GM10266 (cell line): ENCODE data around the gene RGS14.
"Not testable (repeated sequence)": the region's sequence is repeated elsewhere in the genome, so short reads cannot be mapped to it uniquely, and the experiment has no call there.

Experiments
- DNase-seq: peaks from one replicate; pipeline ENCODE4 v3.0.0; 2012; ENCODE audit errors: extremely low spot score
- TF ChIP-seq, protein P1 (sequence below): IDR thresholded peaks from 2 replicates; pipeline ENCODE4 v1.5.1; 2012; ENCODE audit warnings: mild to moderate bottlenecking, low read depth; ENCODE audit not compliant: control insufficient read depth, insufficient read depth; ENCODE audit errors: missing control alignments

Gene RGS14

DNA sequence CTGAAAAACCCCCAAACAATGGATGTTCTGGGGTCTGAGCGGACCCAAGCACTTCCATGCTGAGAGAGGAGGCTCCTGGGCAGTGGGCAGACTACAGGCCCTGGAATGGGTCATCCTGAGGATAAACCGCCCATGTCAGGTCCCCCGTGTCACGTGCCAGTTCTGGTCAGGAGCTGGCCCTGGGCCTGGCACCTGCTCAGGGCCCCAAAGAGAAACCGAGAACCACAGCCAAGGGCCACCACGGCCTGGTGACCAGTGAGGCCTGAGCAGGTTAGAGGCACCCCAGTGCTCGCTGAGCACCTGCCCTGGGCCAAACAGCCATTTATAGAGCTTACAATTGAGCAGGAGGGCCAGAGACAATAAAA lies 22.0 kb upstream of the RGS14 start:
- DNase-seq, result no peak
- TF ChIP-seq, protein P1, sequence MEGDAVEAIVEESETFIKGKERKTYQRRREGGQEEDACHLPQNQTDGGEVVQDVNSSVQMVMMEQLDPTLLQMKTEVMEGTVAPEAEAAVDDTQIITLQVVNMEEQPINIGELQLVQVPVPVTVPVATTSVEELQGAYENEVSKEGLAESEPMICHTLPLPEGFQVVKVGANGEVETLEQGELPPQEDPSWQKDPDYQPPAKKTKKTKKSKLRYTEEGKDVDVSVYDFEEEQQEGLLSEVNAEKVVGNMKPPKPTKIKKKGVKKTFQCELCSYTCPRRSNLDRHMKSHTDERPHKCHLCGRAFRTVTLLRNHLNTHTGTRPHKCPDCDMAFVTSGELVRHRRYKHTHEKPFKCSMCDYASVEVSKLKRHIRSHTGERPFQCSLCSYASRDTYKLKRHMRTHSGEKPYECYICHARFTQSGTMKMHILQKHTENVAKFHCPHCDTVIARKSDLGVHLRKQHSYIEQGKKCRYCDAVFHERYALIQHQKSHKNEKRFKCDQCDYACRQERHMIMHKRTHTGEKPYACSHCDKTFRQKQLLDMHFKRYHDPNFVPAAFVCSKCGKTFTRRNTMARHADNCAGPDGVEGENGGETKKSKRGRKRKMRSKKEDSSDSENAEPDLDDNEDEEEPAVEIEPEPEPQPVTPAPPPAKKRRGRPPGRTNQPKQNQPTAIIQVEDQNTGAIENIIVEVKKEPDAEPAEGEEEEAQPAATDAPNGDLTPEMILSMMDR, result no peak

GRCh38 chr5:177336112-177336511 lies 21.6 kb upstream of the RGS14 start:
- TF ChIP-seq, protein P1, result peak; percentile 8
- DNase-seq, result no peak

DNA sequence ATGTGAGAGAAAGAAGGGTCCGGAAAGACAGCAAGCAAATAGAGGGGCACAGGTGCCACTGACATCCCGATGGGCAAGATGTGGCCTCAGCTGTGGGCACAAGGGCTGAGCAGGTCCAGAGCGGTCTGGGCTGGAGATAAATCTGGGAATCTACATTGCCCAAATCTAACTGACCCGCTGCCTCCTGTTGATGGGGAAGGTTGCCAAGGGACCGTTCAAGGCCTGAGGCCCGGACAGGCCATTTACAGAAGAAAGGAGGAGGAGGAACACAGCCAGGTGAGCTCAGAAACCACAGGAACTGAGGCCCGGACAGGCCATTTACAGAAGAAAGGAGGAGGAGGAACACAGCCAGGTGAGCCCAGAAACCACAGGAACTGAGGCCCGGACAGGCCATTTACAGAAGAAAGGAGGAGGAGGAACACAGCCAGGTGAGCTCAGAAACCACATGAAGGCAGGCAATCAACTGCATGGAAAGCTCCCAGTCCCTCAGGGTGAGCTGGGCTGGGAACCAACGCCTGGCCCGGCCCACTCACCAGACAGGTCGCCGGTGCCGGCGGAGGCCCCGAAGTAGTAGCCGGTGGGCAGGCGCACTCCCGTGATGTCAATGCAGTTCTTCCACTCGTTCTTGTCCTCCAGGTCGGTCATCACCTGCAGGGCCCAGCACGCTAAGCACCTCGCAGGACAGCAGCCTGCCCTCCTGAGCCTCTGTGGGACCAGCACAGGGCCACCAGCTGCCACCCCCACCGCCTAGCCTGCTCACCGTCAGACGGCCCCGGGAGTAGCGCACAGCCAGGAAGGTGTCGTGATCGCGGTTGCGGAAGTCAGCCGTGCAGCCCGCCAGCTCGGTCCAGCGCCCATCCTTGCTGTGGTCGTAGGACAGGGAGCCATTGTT lies 20.9 kb upstream of the RGS14 start:
- TF ChIP-seq, protein P1, result no peak
- DNase-seq, result no peak

DNA sequence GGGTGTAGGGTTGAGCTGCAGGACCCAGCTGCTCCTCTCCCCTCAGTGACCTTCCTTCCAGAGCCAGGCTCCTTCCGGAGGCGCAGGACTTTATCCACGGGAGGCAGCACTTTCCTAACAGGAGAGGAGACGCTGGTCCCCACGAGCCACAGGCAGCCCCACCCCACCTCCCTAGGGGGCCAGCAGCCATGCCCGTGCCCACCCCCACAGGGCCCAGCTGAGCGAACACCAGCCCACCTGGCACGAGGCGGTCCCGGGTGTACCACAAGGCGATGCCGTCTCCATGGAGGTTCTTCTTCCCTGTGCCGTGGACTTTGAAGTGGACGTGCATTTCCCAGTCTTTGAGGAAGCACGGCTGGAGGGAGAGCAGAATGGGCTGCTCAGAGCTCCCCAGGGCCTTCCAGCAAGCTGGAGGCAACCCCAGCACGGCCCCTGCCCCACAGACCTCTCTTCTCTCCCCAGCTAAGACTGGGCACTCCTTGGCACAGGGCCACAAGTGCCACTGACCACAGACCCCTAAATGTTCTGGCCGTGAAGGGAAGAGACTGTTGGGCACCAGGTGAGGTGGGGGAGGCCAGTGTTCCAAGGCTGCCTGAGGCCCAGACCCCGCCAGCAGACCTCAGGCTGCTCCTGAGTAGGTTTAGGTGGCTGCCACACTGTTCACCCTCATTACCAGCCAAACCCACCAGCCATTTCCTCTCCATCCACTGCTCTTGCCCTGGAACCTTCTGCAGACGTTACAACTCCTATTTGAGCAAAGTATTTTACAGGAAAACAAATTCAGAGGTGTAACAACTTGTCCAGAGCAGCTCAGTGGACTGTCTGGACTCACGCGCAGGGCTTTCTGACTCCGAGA lies 19.2 kb upstream of the RGS14 start:
- DNase-seq, result no peak

DNA sequence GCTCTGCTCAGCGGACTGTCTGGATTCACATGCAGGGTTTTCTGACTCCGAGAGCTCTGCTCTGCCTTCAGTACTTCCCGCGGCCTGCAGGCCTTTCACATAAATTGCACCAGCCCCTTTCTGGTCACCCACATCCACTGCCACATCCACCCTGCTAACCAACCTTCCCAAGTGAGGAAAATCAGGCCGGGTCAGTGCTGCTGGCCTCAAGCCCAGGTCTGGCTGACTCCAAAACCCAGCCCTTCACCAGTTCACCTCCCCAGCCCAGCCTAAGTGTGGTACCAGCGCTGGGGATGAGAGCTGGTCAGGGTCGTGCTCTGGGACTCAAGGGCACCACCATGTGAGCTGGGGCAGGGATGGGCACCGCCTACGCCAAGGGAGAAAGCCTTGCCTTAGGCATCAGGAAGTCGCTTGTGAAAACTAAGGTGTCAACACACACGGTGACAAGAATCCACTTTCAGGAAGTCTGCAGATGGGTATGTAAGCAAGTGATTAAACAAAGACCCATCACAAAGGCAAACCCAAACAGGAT lies 18.6 kb upstream of the RGS14 start:
- no peak for DNase-seq

More for the DNA sequence above, 19.2 kb upstream of the RGS14 start:
- TF ChIP-seq, protein P1, result no peak

GRCh38 chr5:177343000-177343399 lies 14.7 kb upstream of the RGS14 start:
- DNase-seq, result not testable (repeated sequence)

More for the DNA sequence above, 18.6 kb upstream of the RGS14 start:
- TF ChIP-seq, protein P1, result no peak

DNA sequence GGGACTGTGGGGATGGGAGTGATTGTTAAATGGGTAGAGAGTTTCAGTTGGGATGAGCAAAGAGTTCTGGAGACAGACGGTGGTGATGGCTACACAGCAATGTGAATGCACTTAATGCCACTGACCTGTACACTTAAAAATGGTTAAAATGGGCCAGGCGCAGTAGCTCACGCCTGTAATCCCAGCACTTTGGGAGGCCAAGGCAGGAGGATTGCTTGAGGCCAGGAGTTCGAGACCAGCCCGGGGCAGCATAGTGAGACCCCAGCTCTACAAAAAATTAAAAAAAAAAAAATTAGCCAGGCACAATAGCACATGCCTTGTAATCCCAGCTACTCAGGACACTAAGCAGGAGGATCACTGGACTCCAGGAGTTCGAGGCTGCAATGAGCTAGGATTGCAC lies 13.9 kb upstream of the RGS14 start:
- no peak for DNase-seq
- TF ChIP-seq, protein P1, result no peak
